GM20431 (cell line): ENCODE data around the gene MAPK8IP3.

ENCODE experiments used
- in situ Hi-C: fragments of 300-500 bp; cut with MseI, MboI; formaldehyde crosslinking; loops from one replicate; pipeline ENCODE4 v1.15.0; 2020; ENCODE audit warnings: low sequenced_read_pairs; ENCODE audit not compliant: unreplicated experiment

MAPK8IP3 gene

GRCh38 chr16:1705688-1706385 is at the start of gene MAPK8IP3:
TSS of gene MAPK8IP3 (plus strand) at chr16:1706195. CDS start at chr16:1706340, 145 bp downstream.
- in situ Hi-C loops: no loop called here

GRCh38 chr16:1656808-1657617 is 49.0 kb upstream of the MAPK8IP3 start:
- in situ Hi-C loops: no loop called here

GRCh38 chr16:1657841-1658240 is 48.2 kb upstream of the MAPK8IP3 start:
- in situ Hi-C loops: no loop called here

GRCh38 chr16:1659031-1659430 is 47.0 kb upstream of the MAPK8IP3 start:
- in situ Hi-C loops: no loop called here

- in situ Hi-C loops: no loop called here
Measured at GRCh38 chr16:1661826-1662225, 44.2 kb upstream of the MAPK8IP3 start.

- in situ Hi-C loops: no loop called here
Measured at GRCh38 chr16:1662543-1662942, 43.5 kb upstream of the MAPK8IP3 start.

- in situ Hi-C loops: no loop called here
Measured at GRCh38 chr16:1665829-1666228, 40.2 kb upstream of the MAPK8IP3 start.

- in situ Hi-C loops: no loop called here
Measured at GRCh38 chr16:1666316-1666715, 39.7 kb upstream of the MAPK8IP3 start.

GRCh38 chr16:1667271-1667670 is 38.7 kb upstream of the MAPK8IP3 start:
- in situ Hi-C loops: no loop called here

- in situ Hi-C loops: no loop called here
Measured at GRCh38 chr16:1667916-1668315, 38.1 kb upstream of the MAPK8IP3 start.

- in situ Hi-C loops: no loop called here
Measured at GRCh38 chr16:1668612-1669319, 37.2 kb upstream of the MAPK8IP3 start.

- in situ Hi-C loops: no loop called here
Measured at GRCh38 chr16:1669698-1670097, 36.3 kb upstream of the MAPK8IP3 start.

GRCh38 chr16:1670371-1670770 is 35.6 kb upstream of the MAPK8IP3 start:
- in situ Hi-C loops: no loop called here

GRCh38 chr16:1670866-1671265 is 35.1 kb upstream of the MAPK8IP3 start:
- in situ Hi-C loops: no loop called here

GRCh38 chr16:1673424-1674151 is 32.4 kb upstream of the MAPK8IP3 start:
- in situ Hi-C loops: no loop called here

- in situ Hi-C loops: no loop called here
Measured at GRCh38 chr16:1674306-1674705, 31.7 kb upstream of the MAPK8IP3 start.

- in situ Hi-C loops: no loop called here
Measured at GRCh38 chr16:1674751-1675664, 31.0 kb upstream of the MAPK8IP3 start.

GRCh38 chr16:1676661-1677060 is 29.3 kb upstream of the MAPK8IP3 start:
- in situ Hi-C loops: no loop called here

GRCh38 chr16:1677339-1677738 is 28.7 kb upstream of the MAPK8IP3 start:
- in situ Hi-C loops: no loop called here
